OCI-LY7 (cell line): ENCODE measurements around the gene GPT2. TPM values are rescaled to one million over a fixed set of nuclear protein-coding genes. Genes with fewer than 3 reads are reported as not detected.
A peak's percentile ranks its signal among the peaks of the same experiment; 100 is the strongest.

Source experiments
- Bru-seq: library from RNA; stranded (reverse); fragments of 400-500 nt; gene quantifications from one replicate; lab custom pipeline; 2021; lab: Mats Ljungman, UMichigan
- BruChase-seq, 2 experiments: library from RNA; stranded (reverse); fragments of 400-500 nt; gene quantifications; one replicate each; lab custom pipeline; 2021; lab: Mats Ljungman, UMichigan
- BruUV-seq: library from RNA; stranded (reverse); fragments of 400-500 nt; replicated peaks from 2 replicates; lab custom pipeline; 2021; lab: Mats Ljungman, UMichigan
- CTCF ChIA-PET: fragments of 300-600 bp; sonication (Branson Sonifier 250); formaldehyde crosslinking; loops from one replicate; lab custom pipeline; 2022; ENCODE audit warnings: antibody characterized with exemption; ENCODE audit not compliant: unreplicated experiment; lab: Charles Lee
- POLR2A ChIA-PET: fragments of 300-600 bp; sonication (Branson Sonifier 250); formaldehyde crosslinking; loops from one replicate; lab custom pipeline; 2022; ENCODE audit warnings: antibody characterized with exemption; lab: Charles Lee
- DNase-seq: peaks from one replicate; pipeline ENCODE4 v3.0.0-alpha.2; 2015; ENCODE audit warnings: low spot score
- H2AFZ ChIP-seq: fragments of 200-600 bp; sonication (generic), shearing (Covaris generic); 2 replicates; pipeline ENCODE4 v1.6.1; 2014; ENCODE audit warnings: mild to moderate bottlenecking, antibody characterized with exemption, low read length, moderate library complexity
- H3K27ac ChIP-seq: fragments of 200-600 bp; sonication (generic); 2 replicates; pipeline ENCODE4 v1.5.1; 2014; ENCODE audit warnings: mixed run types, low read depth, mild to moderate bottlenecking, moderate library complexity, low read length, inconsistent platforms; ENCODE audit not compliant: poor library complexity, severe bottlenecking
- H3K36me3 ChIP-seq: fragments of 200-600 bp; sonication (generic); 2 replicates; pipeline ENCODE4 v1.6.1; 2014; ENCODE audit warnings: mild to moderate bottlenecking, antibody characterized with exemption, low read length, moderate library complexity, mixed read lengths; ENCODE audit not compliant: insufficient read depth
- H3K4me1 ChIP-seq: fragments of 200-600 bp; sonication (generic); 2 replicates; pipeline ENCODE4 v1.5.1; 2014; ENCODE audit warnings: mild to moderate bottlenecking, low read length; ENCODE audit not compliant: insufficient read depth, poor library complexity, severe bottlenecking
- H3K4me2 ChIP-seq: fragments of 200-600 bp; sonication (generic); 2 replicates; pipeline ENCODE4 v1.6.1; 2014; ENCODE audit warnings: mild to moderate bottlenecking, low read length
- H3K4me3 ChIP-seq: fragments of 200-600 bp; sonication (generic); 2 replicates; pipeline ENCODE4 v1.5.1; 2014; ENCODE audit warnings: mild to moderate bottlenecking, low read depth, low read length; ENCODE audit not compliant: poor library complexity, severe bottlenecking
- H3K79me2 ChIP-seq: fragments of 200-600 bp; sonication (generic); 2 replicates; pipeline ENCODE4 v1.6.1; 2016; ENCODE audit warnings: low read depth, mild to moderate bottlenecking, low read length, moderate library complexity, mixed read lengths; ENCODE audit not compliant: insufficient read depth
- H3K9me2 ChIP-seq: fragments of 200-600 bp; sonication (generic); 2 replicates; pipeline ENCODE4 v1.6.1; 2016; ENCODE audit warnings: mild to moderate bottlenecking, low read length, mixed read lengths; ENCODE audit not compliant: insufficient read depth
- H3K9me3 ChIP-seq: fragments of 200-600 bp; sonication (generic); 2 replicates; pipeline ENCODE4 v1.6.1; 2014; ENCODE audit warnings: mild to moderate bottlenecking, mixed run types, low read length, mixed read lengths
- H4K20me1 ChIP-seq: fragments of 200-600 bp; sonication (generic); 2 replicates; pipeline ENCODE4 v1.6.1; 2014; ENCODE audit warnings: mild to moderate bottlenecking, antibody characterized with exemption, low read length, moderate library complexity, mixed read lengths; ENCODE audit not compliant: insufficient read depth
- EZH2phosphoT487 ChIP-seq: fragments of 200-600 bp; sonication (generic); IDR thresholded peaks from 2 replicates; pipeline ENCODE4 v1.6.1; 2018; ENCODE audit warnings: low read depth, borderline replicate concordance, mild to moderate bottlenecking, mixed run types, antibody characterized with exemption, low read length, moderate library complexity, mixed read lengths
- intact Hi-C: fragments of 100-400 bp; cut with micrococcal nuclease; formaldehyde crosslinking; loops from one replicate; pipeline ENCODE4 v1.10.0; 2022; ENCODE audit not compliant: unreplicated experiment
- long read RNA-seq: library from polyadenylated mRNA; stranded (forward); transcript quantifications from one replicate; pipeline ENCODE4 v2.0.0, GENCODE V29; 2022
- total RNA-seq, 2 experiments: library from RNA; depleted of rRNA in 1 of 2; stranded (reverse); fragments of >200 nt in 1 of 2; shearing (Covaris generic) in 1 of 2; gene quantifications; 2 replicates each; pipeline ENCODE4 v1.2.3, GENCODE V29; 2014 to 2022
- TF ChIP-seq, protein P1 (sequence below): fragments of 200-600 bp; sonication (generic); conservative IDR thresholded peaks from 2 replicates; pipeline ENCODE4 v1.5.1; 2014; ENCODE audit warnings: mild to moderate bottlenecking, antibody characterized with exemption, low read length, moderate library complexity, mixed read lengths

Gene GPT2, protein sequence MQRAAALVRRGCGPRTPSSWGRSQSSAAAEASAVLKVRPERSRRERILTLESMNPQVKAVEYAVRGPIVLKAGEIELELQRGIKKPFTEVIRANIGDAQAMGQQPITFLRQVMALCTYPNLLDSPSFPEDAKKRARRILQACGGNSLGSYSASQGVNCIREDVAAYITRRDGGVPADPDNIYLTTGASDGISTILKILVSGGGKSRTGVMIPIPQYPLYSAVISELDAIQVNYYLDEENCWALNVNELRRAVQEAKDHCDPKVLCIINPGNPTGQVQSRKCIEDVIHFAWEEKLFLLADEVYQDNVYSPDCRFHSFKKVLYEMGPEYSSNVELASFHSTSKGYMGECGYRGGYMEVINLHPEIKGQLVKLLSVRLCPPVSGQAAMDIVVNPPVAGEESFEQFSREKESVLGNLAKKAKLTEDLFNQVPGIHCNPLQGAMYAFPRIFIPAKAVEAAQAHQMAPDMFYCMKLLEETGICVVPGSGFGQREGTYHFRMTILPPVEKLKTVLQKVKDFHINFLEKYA
- total RNA-seq (2014; rRNA removed; shearing (Covaris generic)) (30.2 and 42.5 TPM in 2 replicates), total RNA-seq (2022) (92.2 and 105 TPM in 2 replicates), Bru-seq, nascent RNA (percentile 70 among the genes with signal in this experiment), BruChase-seq, experiment 1, labeled RNA remaining after a 6-hour chase (percentile 79 among the genes with signal in this experiment), BruChase-seq, experiment 2, labeled RNA remaining after a 2-hour chase (percentile 75 among the genes with signal in this experiment)
- long read RNA-seq, transcript GPT2-201 (12 exons, 3,984 nt): major isoform, 286 of 389 reads
- long read RNA-seq, transcript GPT2-205 (3 exons, 3,205 nt): minor isoform, 13 of 389 reads
- long read RNA-seq, partial matches to known transcripts: 20 of 389 reads
- long read RNA-seq, other reads (novel, unspliced or antisense): 70 of 389 reads

GRCh38 chr16:46883690-46884512 lies at the start of gene GPT2:
GPT2 (plus strand) TSS chr16:46884362; CDS start chr16:46884716, 354 bp downstream.
- POLR2A ChIA-PET: interaction anchor here (0.6 to 2.8 kb wide), 11 partner anchors 11 to 579 kb away, joined by 3 to 8 read pairs (median 3); partner anchors contain the start of gene ORC6
- Histone ChIP-seq H3K9me3 (no peaks in the 10 kb centered on the region), H3K36me3 (no peaks in the 10 kb centered on the region; the same call in 1 of the 2 replicates), H3K27ac (peak within 1 kb of the TSS; percentile 50), H3K4me1 (peaks cover 30% of the 10 kb centered on the region), H2AFZ (peak within 1 kb of the TSS; percentile 82), H3K4me2 (peak within 1 kb of the TSS; percentile 95), H3K79me2 (peaks cover 14% of the 10 kb centered on the region; the same call in 1 of the 2 replicates), H3K4me3 (peak within 1 kb of the TSS; percentile 95), H3K9me2 (no peaks in the 10 kb centered on the region), H4K20me1 (no peaks in the 10 kb centered on the region)
- CTCF ChIA-PET: interaction anchor here (0.6 kb wide), 1 partner anchor 49 kb away, joined by 4 read pairs; no protein-coding TSS in a partner anchor
- TF ChIP-seq, protein P1, sequence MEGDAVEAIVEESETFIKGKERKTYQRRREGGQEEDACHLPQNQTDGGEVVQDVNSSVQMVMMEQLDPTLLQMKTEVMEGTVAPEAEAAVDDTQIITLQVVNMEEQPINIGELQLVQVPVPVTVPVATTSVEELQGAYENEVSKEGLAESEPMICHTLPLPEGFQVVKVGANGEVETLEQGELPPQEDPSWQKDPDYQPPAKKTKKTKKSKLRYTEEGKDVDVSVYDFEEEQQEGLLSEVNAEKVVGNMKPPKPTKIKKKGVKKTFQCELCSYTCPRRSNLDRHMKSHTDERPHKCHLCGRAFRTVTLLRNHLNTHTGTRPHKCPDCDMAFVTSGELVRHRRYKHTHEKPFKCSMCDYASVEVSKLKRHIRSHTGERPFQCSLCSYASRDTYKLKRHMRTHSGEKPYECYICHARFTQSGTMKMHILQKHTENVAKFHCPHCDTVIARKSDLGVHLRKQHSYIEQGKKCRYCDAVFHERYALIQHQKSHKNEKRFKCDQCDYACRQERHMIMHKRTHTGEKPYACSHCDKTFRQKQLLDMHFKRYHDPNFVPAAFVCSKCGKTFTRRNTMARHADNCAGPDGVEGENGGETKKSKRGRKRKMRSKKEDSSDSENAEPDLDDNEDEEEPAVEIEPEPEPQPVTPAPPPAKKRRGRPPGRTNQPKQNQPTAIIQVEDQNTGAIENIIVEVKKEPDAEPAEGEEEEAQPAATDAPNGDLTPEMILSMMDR: no peak
- no peak for TF ChIP-seq EZH2phosphoT487
- intact Hi-C loops: loop anchor here (1.0 to 2.0 kb wide), 3 partner anchors 25 to 195 kb away; partner anchors contain the start of genes C16orf87, ORC6 and VPS35
- no TSS peak for BruUV-seq
- peak; percentile 96 for DNase-seq

DNA sequence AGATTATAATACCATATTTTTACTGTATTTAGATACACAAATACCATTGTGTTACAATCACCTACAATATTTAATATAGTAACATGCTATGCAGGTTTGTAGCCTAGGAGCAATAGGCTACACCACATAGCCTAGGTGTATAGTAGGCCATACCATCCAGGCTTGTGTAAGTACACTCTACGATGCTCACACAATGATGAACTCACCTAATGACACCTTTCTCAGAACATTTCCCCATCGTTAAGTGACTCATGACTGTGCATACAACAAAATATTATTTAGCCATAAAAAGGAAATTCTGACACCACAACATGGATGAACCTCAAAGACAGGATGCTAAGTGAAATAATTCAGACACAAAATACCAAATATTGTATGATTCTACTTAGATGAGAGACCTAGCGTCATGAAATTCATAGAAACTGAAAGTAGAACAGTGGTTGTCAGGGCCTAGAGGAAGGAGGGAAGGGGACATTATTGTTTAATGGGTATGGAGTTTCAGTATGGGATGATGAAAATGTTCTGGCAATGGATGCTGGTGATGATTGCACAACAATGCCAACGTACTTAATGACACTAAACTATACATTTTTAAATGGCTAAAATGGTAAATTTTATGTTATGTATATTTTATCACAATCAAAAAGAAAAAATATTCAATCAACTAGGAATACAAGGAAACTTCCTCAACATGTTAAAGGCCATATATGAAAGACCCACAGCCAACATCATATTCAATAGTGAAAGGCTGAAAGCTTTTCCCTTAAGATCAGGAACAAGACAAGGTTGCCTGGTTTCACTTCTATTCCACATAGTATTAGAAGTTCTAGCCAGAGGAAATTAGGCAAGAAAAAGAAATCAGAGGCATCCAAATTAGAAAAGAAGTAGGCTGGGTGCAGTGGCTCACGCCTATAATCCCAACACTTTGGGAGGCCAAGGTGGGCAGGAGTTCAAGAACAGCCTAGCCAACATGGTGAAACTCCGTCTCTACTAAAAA lies 47.3 kb upstream of the GPT2 start:
- no peaks in the 10 kb centered on the region for H4K20me1 ChIP-seq
- no peaks in the 10 kb centered on the region for H3K9me3 ChIP-seq
- H3K4me2 ChIP-seq: peak overlapping the region; percentile 32; the same call in 1 of the 2 replicates
- peaks cover 39% of the 10 kb centered on the region for H3K4me1 ChIP-seq
- H3K9me2 ChIP-seq: no peaks in the 10 kb centered on the region
- no peak for DNase-seq
- ChIA-PET POLR2A (interaction anchor here (1.2 kb wide), 1 partner anchor 45 kb away, joined by 9 read pairs; no protein-coding TSS in a partner anchor), CTCF (no interaction called here)
- H3K79me2 ChIP-seq: no peaks in the 10 kb centered on the region
- peak overlapping the region; percentile 37; the same call in 1 of the 2 replicates for H2AFZ ChIP-seq
- no peak overlapping the region for H3K4me3 ChIP-seq
- no peaks in the 10 kb centered on the region for H3K36me3 ChIP-seq
- no peak for TF ChIP-seq EZH2phosphoT487
- TF ChIP-seq, protein P1: no peak
- no peak overlapping the region for H3K27ac ChIP-seq
- intact Hi-C loops: no loop called here
- BruUV-seq: no TSS peak
